H1 (cell line): Measurements from ENCODE around the gene CKS1B. TPM values are rescaled to one million over a fixed set of nuclear protein-coding genes. Genes with fewer than 3 reads are reported as not detected.

Experiments used
- CTCF ChIA-PET: fragments of 300-600 bp; sonication (Branson Sonifier 250); formaldehyde crosslinking; loops from one replicate; lab custom pipeline; 2021; ENCODE audit not compliant: partially characterized antibody; lab: Charles Lee
- POLR2A ChIA-PET: fragments of 300-600 bp; sonication (Branson Sonifier 250); formaldehyde crosslinking; loops from one replicate; lab custom pipeline; 2021; ENCODE audit warnings: inconsistent platforms; ENCODE audit not compliant: partially characterized antibody; lab: Charles Lee
- DNase-seq, 2 experiments: peaks; one replicate each; pipeline versions ENCODE4 v3.0.0 to v3.0.0-alpha.2; 2010 to 2022; ENCODE audit warnings: low spot score in 2 of 2, low read depth in 1 of 2, mixed read lengths in 1 of 2
- FAIRE-seq: peaks from 2 replicates; lab custom pipeline; 2011; peaks lifted over from hg19 to GRCh38; lab: Jason Lieb, UNC
- H2AFZ ChIP-seq: 2 replicates; pipeline ENCODE4 v1.8.1; 2012; ENCODE audit warnings: low read length, inconsistent platforms
- H2AK5ac ChIP-seq: 2 replicates; pipeline ENCODE4 v1.6.1; 2013; ENCODE audit warnings: low read depth, low read length
- H2BK120ac ChIP-seq: replicated peaks from 2 replicates; pipeline ENCODE3; 2013; ENCODE audit warnings: low read depth, low read length, inconsistent platforms
- H2BK12ac ChIP-seq: 2 replicates; pipeline ENCODE4 v1.6.1; 2013; ENCODE audit warnings: low read depth, low read length
- H2BK15ac ChIP-seq: 2 replicates; pipeline ENCODE4 v1.6.1; 2013; ENCODE audit warnings: low read length
- H2BK20ac ChIP-seq: 2 replicates; pipeline ENCODE4 v1.6.1; 2013; ENCODE audit warnings: low read length
- H2BK5ac ChIP-seq: 2 replicates; pipeline ENCODE4 v1.6.1; 2013; ENCODE audit warnings: low read depth, low read length
- H3K14ac ChIP-seq: 2 replicates; pipeline ENCODE4 v1.6.1; 2013; ENCODE audit warnings: inconsistent platforms; ENCODE audit not compliant: insufficient read length
- H3K18ac ChIP-seq: 2 replicates; pipeline ENCODE4 v1.6.1; 2013; ENCODE audit warnings: low read length; ENCODE audit errors: extremely low read depth
- H3K23ac ChIP-seq: 2 replicates; pipeline ENCODE4 v1.6.1; 2013; ENCODE audit warnings: inconsistent platforms; ENCODE audit not compliant: insufficient read length
- H3K23me2 ChIP-seq: 2 replicates; pipeline ENCODE4 v1.6.1; 2013; ENCODE audit warnings: low read depth, low read length
- H3K27ac ChIP-seq: 2 replicates; pipeline ENCODE4 v1.6.1; 2011; ENCODE audit warnings: low read depth, low read length, inconsistent platforms
- H3K27me3 ChIP-seq, 4 experiments: replicated peaks in 1 of 4; 1 replicate in 1 of 4; 2 replicates in 3 of 4; pipeline versions ENCODE4 v1.6.1 to v1.8.1; 2011 to 2013; ENCODE audit warnings: low read length in 3 of 4, mild to moderate bottlenecking in 3 of 4, inconsistent platforms in 2 of 4, mixed read lengths in 2 of 4, moderate library complexity in 1 of 4; ENCODE audit not compliant: control insufficient read depth in 3 of 4, insufficient read depth in 3 of 4; ENCODE audit errors: extremely low read depth in 1 of 4
- H3K36me3 ChIP-seq, 4 experiments: 2 replicates each; pipeline versions ENCODE4 v1.6.1 to v1.8.1; 2011 to 2013; ENCODE audit warnings: mild to moderate bottlenecking in 4 of 4, low read length in 3 of 4, moderate library complexity in 2 of 4, control low read depth in 1 of 4, inconsistent platforms in 1 of 4; ENCODE audit not compliant: insufficient read depth in 4 of 4, control insufficient read depth in 2 of 4
- H3K4ac ChIP-seq: replicated peaks from 2 replicates; pipeline ENCODE3; 2013; ENCODE audit warnings: low read length, low read depth, mixed read lengths, inconsistent platforms; ENCODE audit not compliant: insufficient read length
- H3K4me1 ChIP-seq, 4 experiments: replicated peaks in 1 of 4; 1 replicate in 1 of 4; 2 replicates in 3 of 4; pipeline versions ENCODE4 v1.6.1 to v1.8.1; 2011 to 2013; ENCODE audit warnings: low read length in 3 of 4, inconsistent platforms in 2 of 4, mixed read lengths in 1 of 4; ENCODE audit not compliant: insufficient read depth in 4 of 4, control insufficient read depth in 3 of 4
- H3K4me2 ChIP-seq, 2 experiments: 2 replicates each; pipeline versions ENCODE4 v1.6.1 to v1.8.1; 2011 to 2013; ENCODE audit warnings: low read depth in 2 of 2, low read length in 2 of 2, control low read depth in 1 of 2, inconsistent platforms in 1 of 2, mild to moderate bottlenecking in 1 of 2; ENCODE audit not compliant: insufficient read depth in 1 of 2
- H3K4me3 ChIP-seq, 4 experiments: fragments of 200-600, 300-600 bp in 1 of 4; sonication (generic), shearing (Covaris generic), sonication (Bioruptor Twin) in 1 of 4; 2 replicates each; pipeline versions ENCODE4 v1.5.1 to v1.8.1; 2011 to 2016; ENCODE audit warnings: low read length in 4 of 4, low read depth in 3 of 4, control low read depth in 2 of 4, inconsistent platforms in 2 of 4, mild to moderate bottlenecking in 2 of 4, mixed read lengths in 1 of 4, moderate library complexity in 1 of 4; ENCODE audit not compliant: insufficient read depth in 2 of 4; ENCODE audit errors: extremely low read depth in 1 of 4
- H3K56ac ChIP-seq: replicated peaks from 2 replicates; pipeline ENCODE3; 2013; ENCODE audit warnings: low read depth, mild to moderate bottlenecking, mixed read lengths, low read length, inconsistent platforms; ENCODE audit not compliant: insufficient read length
- H3K79me1 ChIP-seq: 2 replicates; pipeline ENCODE4 v1.6.1; 2013; ENCODE audit warnings: low read depth, low read length, control low read depth
- H3K79me2 ChIP-seq, 2 experiments: 2 replicates each; pipeline versions ENCODE4 v1.6.1 to v1.8.1; 2012 to 2013; ENCODE audit warnings: low read length in 2 of 2, mild to moderate bottlenecking in 2 of 2, inconsistent platforms in 1 of 2; ENCODE audit not compliant: insufficient read depth in 2 of 2, control insufficient read depth in 1 of 2
- H3K9ac ChIP-seq, 4 experiments: replicated peaks in 1 of 4; 1 replicate in 1 of 4; 2 replicates in 3 of 4; pipeline versions ENCODE4 v1.6.1 to v1.8.1; 2011 to 2013; ENCODE audit warnings: low read depth in 3 of 4, low read length in 3 of 4, control low read depth in 2 of 4, mild to moderate bottlenecking in 2 of 4, moderate library complexity in 2 of 4, inconsistent platforms in 1 of 4; ENCODE audit errors: extremely low read depth in 1 of 4
- H3K9me3 ChIP-seq, 2 experiments: 2 replicates each; pipeline versions ENCODE4 v1.6.1 to v1.8.1; 2012 to 2013; ENCODE audit warnings: mild to moderate bottlenecking in 2 of 2, moderate library complexity in 2 of 2, control low read depth in 1 of 2, inconsistent platforms in 1 of 2, low read depth in 1 of 2, low read length in 1 of 2, mixed read lengths in 1 of 2; ENCODE audit not compliant: insufficient read depth in 2 of 2
- H4K20me1 ChIP-seq, 2 experiments: replicated peaks in 1 of 2; 2 replicates each; pipeline versions ENCODE3 to v1.8.1; 2011 to 2013; ENCODE audit warnings: inconsistent platforms in 2 of 2, low read length in 2 of 2, mild to moderate bottlenecking in 1 of 2; ENCODE audit not compliant: insufficient read depth in 2 of 2, control insufficient read depth in 1 of 2
- H4K5ac ChIP-seq: 2 replicates; pipeline ENCODE4 v1.6.1; 2013; ENCODE audit warnings: low read length, low read depth, mixed read lengths, inconsistent platforms; ENCODE audit not compliant: insufficient read length
- H4K8ac ChIP-seq: 2 replicates; pipeline ENCODE4 v1.8.0; 2013; ENCODE audit warnings: mild to moderate bottlenecking, moderate library complexity, low read length, inconsistent platforms; ENCODE audit not compliant: insufficient read depth; ENCODE audit errors: extremely low read depth
- H4K91ac ChIP-seq: replicated peaks from 2 replicates; pipeline ENCODE3; 2013; ENCODE audit warnings: low read length, mixed read lengths, inconsistent platforms; ENCODE audit not compliant: insufficient read length
- CHD2 ChIP-seq: IDR thresholded peaks from 2 replicates; pipeline ENCODE4 v1.6.1; 2012; ENCODE audit warnings: low read length, improper control_type of control experiment
- MAFK ChIP-seq: IDR thresholded peaks from 2 replicates; pipeline ENCODE4 v1.6.1; 2012; ENCODE audit warnings: low read depth, mild to moderate bottlenecking, improper control_type of control experiment, low read length
- NANOG ChIP-seq: IDR thresholded peaks from 2 replicates; pipeline ENCODE4 v1.6.1; 2011; ENCODE audit warnings: low read length, low read depth, mild to moderate bottlenecking, inconsistent platforms; ENCODE audit not compliant: insufficient read depth, poor library complexity, severe bottlenecking
- NRF1 ChIP-seq: IDR thresholded peaks from 2 replicates; pipeline ENCODE4 v1.6.1; 2011; ENCODE audit warnings: mild to moderate bottlenecking, low read depth, low read length, improper control_type of control experiment
- RAD21 ChIP-seq, 2 experiments: IDR thresholded peaks in 1 of 2; conservative IDR thresholded peaks in 1 of 2; 2 replicates each; pipeline ENCODE4 v1.6.1; 2011; ENCODE audit warnings: low read depth in 2 of 2, low read length in 2 of 2, improper control_type of control experiment in 1 of 2, inconsistent platforms in 1 of 2, mild to moderate bottlenecking in 1 of 2, moderate library complexity in 1 of 2
- RNF2 ChIP-seq: fragments of 200-900, 300-1000 bp; sonication (generic); IDR thresholded peaks from 2 replicates; pipeline ENCODE4 v1.7.1; 2016; ENCODE audit warnings: borderline replicate concordance, low read depth, mild to moderate bottlenecking, antibody characterized with exemption, low read length; ENCODE audit not compliant: poor library complexity, severe bottlenecking; ENCODE audit errors: missing control alignments
- SIN3A ChIP-seq, 2 experiments: IDR thresholded peaks in 1 of 2; conservative IDR thresholded peaks in 1 of 2; 2 replicates each; pipeline ENCODE4 v1.6.1; 2011 to 2012; ENCODE audit warnings: low read length in 2 of 2, improper control_type of control experiment in 1 of 2, low read depth in 1 of 2, mild to moderate bottlenecking in 1 of 2
- SIRT6 ChIP-seq: IDR thresholded peaks from one replicate; pipeline ENCODE4 v1.7.1; 2012; ENCODE audit warnings: low read length, inconsistent platforms
- SIX5 ChIP-seq: IDR thresholded peaks from 2 replicates; pipeline ENCODE4 v1.6.1; 2011; ENCODE audit warnings: mild to moderate bottlenecking, low read depth, low read length
- SUZ12 ChIP-seq: fragments of 200-600 bp; sonication (generic); IDR thresholded peaks from 2 replicates; pipeline ENCODE4 v1.6.1; 2012; ENCODE audit warnings: mild to moderate bottlenecking, inconsistent platforms, low read length, moderate library complexity, mixed read lengths
- TAF1 ChIP-seq: IDR thresholded peaks from 2 replicates; pipeline ENCODE4 v1.6.1; 2011; ENCODE audit warnings: mild to moderate bottlenecking, low read depth, low read length
- TAF7 ChIP-seq: optimal IDR thresholded peaks from 2 replicates; pipeline ENCODE3; 2011; ENCODE audit warnings: low read depth, mild to moderate bottlenecking, inconsistent platforms, low read length, moderate library complexity, borderline replicate concordance
- WGBS, 2 experiments: shearing (Covaris generic) in 1 of 2; methylation state at CpG; one replicate each; pipeline versions ENCODE4 v1.1.6 to v1.1.7; 2013 to 2015; ENCODE audit warnings: low lambda C conversion rate in 2 of 2, mixed read lengths in 2 of 2, inconsistent platforms in 1 of 2, low coverage in 1 of 2, missing lambda C conversion rate in 1 of 2; ENCODE audit not compliant: insufficient replicate concordance in 2 of 2, insufficient coverage in 1 of 2, insufficient read length in 1 of 2; ENCODE audit errors: extremely low coverage in 1 of 2, missing lambda C conversion rate in 1 of 2; 5-methylcytosine and 5-hydroxymethylcytosine counted together
- polyA plus RNA-seq, 7 experiments: library from polyadenylated mRNA; depleted of rRNA in 3 of 7; stranded (reverse) in 5 of 7; unstranded in 2 of 7; fragments of >200 nt in 5 of 7; fragments of 200-250 nt in 2 of 7; gene quantifications; 1 replicate in 5 of 7; 2 replicates in 1 of 7; 4 replicates in 1 of 7; pipeline versions ENCODE4 v1.2.1 to v1.2.3, GENCODE V29; 2011 to 2013; ENCODE audit warnings: missing spikeins in 2 of 7, mixed read lengths in 2 of 7
- total RNA-seq: library from RNA; stranded (reverse); fragmentation: NEBNext Ultra II Directional; extraction: Animal tissue kit (Norgen Biotek cat#: 25700); gene quantifications from 2 replicates; pipeline ENCODE4 v1.2.1, GENCODE V29; 2021

CKS1B gene
- total and polyA plus RNA-seq, 2 of the 8 experiments (the other 6 are each of a cell fraction or from before 2014, with no cell fraction given), result 294 to 1,025 TPM

DNA sequence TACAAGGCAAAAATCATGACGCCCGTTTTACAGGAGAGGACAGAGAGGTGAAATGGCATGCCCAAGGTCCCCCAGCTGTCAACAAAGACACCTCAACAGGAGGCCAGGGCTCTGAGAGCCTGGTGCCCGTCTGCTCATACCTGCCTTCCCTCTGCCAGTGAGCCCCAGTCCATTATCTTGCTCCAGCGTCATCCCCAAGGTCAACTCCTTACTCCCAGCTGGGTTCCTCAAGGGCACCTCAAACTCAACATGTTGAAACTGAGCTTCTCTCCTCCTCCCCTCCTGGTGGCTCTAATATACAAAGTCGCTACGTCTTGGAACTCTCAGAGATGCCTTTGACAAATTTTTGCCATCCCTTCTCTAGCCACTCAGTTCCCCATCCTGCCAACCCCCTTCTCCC is 21.8 kb upstream of the CKS1B start:
- Histone ChIP-seq H3K56ac (no peak overlapping the region), H4K5ac (no peak overlapping the region)
- TF ChIP-seq SIN3A (conservative IDR thresholded peaks at IDR 0.05 in 1 of 2, IDR thresholded peaks at IDR 0.05 in 1 of 2; ENCODE audit: low read depth in 1 of 2, low read length in 2 of 2), result no peak
- TF ChIP-seq NANOG, result no peak
- TF ChIP-seq RAD21 (IDR thresholded peaks at IDR 0.05 in 1 of 2, conservative IDR thresholded peaks at IDR 0.05 in 1 of 2; ENCODE audit: low read depth in 2 of 2, low read length in 2 of 2), result no peak
- no peak for TF ChIP-seq SIRT6
- no peak for TF ChIP-seq TAF7
- TF ChIP-seq CHD2, result no peak
- TF ChIP-seq SIX5, result no peak
- no peak for TF ChIP-seq TAF1
- TF ChIP-seq SUZ12, result no peak
- TF ChIP-seq NRF1, result no peak
- no peak for TF ChIP-seq RNF2
- TF ChIP-seq MAFK, result no peak

More for the DNA sequence above, 21.8 kb upstream of the CKS1B start:
- peaks cover 0 to 3% of the 10 kb centered on the region in 2 experiments; a peak in 2 of 4 replicates for H3K79me2 ChIP-seq
- H3K18ac ChIP-seq, result no peak overlapping the region
- H2BK120ac ChIP-seq, result no peak overlapping the region
- H3K23ac ChIP-seq, result no peak overlapping the region
- no peak overlapping the region for H3K9ac ChIP-seq
- no peak overlapping the region for H3K27ac ChIP-seq
- H4K91ac ChIP-seq, result no peak overlapping the region
- no peak overlapping the region for H4K8ac ChIP-seq
- 0 out of 2 replicates have a peak, but pooled peaks cover 6% of the 10 kb centered on the region for H3K79me1 ChIP-seq
- FAIRE-seq (no peak), DNase-seq (no peak)
- H2AFZ ChIP-seq, result no peak overlapping the region
- no peak overlapping the region for H3K4me3 ChIP-seq
- no peak overlapping the region for H2BK12ac ChIP-seq
- no peaks in the 10 kb centered on the region; a peak in 2 of 7 replicates for H3K27me3 ChIP-seq
- H2BK20ac ChIP-seq, result no peak overlapping the region
- H3K4ac ChIP-seq, result no peak overlapping the region
- WGBS, 2 experiments, result 91% methylated on average over 6 of the region's 6 CpGs; no CpG with 5 or more reads in 1 of the 2 experiments
- H3K36me3 ChIP-seq, result peaks cover 0 to 4% (median 0%) of the 10 kb centered on the region in 4 experiments; a peak in 1 of 8 replicates
- peaks cover 5% of the 10 kb centered on the region for H3K23me2 ChIP-seq
- no peak overlapping the region for H2BK5ac ChIP-seq
- ChIA-PET CTCF (interaction anchor here (0.8 to 9.8 kb wide), 6 partner anchors 18 to 180 kb away, joined by 3 to 132 read pairs (median 4); partner anchors contain the start of genes LENEP and SHC1), POLR2A (interaction anchor here (0.8 to 18.6 kb wide), 7 partner anchors 9 to 31 kb away, joined by 3 to 662 read pairs (median 7); partner anchors contain the start of genes CKS1B, FLAD1, LENEP and PMVK)
- no peaks in the 10 kb centered on the region for H3K9me3 ChIP-seq
- peaks cover 1 to 8% of the 10 kb centered on the region in 2 experiments for H4K20me1 ChIP-seq
- H3K4me2 ChIP-seq, result no peak overlapping the region
- no peak overlapping the region for H3K14ac ChIP-seq
- no peak overlapping the region for H2BK15ac ChIP-seq
- peaks cover 0 to 28% (median 8%) of the 10 kb centered on the region in 4 experiments; a peak in 6 of 7 replicates for H3K4me1 ChIP-seq
- no peak overlapping the region for H2AK5ac ChIP-seq
